NT2/D1 (cell line): Measurements from ENCODE around the gene PPFIA2.

Experiments
- SUZ12 ChIP-seq: IDR thresholded peaks from 2 replicates; pipeline ENCODE4 v1.6.1; 2011; ENCODE audit not compliant: insufficient read length, insufficient read depth; ENCODE audit errors: extremely low read depth
- YY1 ChIP-seq: IDR thresholded peaks from 2 replicates; pipeline ENCODE4 v1.6.1; 2011; ENCODE audit not compliant: insufficient read length, insufficient read depth

GRCh38 chr12:81778719-81779118 lies 19.6 kb upstream of the PPFIA2 start:
- TF ChIP-seq YY1 (no peak), SUZ12 (no peak)
